ENCODE results near the gene MEX3A. TPM values are rescaled to one million over a fixed set of nuclear protein-coding genes. Genes with fewer than 3 reads are reported as not detected.

The MEX3A gene
- total RNA-seq, 3 donors from 2014 or later = 0.32 to 2.5 (median 0.66) TPM

DNA sequence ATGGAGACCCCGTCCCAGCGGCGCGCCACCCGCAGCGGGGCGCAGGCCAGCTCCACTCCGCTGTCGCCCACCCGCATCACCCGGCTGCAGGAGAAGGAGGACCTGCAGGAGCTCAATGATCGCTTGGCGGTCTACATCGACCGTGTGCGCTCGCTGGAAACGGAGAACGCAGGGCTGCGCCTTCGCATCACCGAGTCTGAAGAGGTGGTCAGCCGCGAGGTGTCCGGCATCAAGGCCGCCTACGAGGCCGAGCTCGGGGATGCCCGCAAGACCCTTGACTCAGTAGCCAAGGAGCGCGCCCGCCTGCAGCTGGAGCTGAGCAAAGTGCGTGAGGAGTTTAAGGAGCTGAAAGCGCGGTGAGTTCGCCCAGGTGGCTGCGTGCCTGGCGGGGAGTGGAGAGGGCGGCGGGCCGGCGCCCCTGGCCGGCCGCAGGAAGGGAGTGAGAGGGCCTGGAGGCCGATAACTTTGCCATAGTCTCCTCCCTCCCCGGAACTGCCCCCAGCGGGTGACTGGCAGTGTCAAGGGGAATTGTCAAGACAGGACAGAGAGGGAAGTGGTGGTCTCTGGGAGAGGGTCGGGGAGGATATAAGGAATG lies 32.8 kb upstream of the MEX3A start:
- TF ChIP-seq, protein P1, sequence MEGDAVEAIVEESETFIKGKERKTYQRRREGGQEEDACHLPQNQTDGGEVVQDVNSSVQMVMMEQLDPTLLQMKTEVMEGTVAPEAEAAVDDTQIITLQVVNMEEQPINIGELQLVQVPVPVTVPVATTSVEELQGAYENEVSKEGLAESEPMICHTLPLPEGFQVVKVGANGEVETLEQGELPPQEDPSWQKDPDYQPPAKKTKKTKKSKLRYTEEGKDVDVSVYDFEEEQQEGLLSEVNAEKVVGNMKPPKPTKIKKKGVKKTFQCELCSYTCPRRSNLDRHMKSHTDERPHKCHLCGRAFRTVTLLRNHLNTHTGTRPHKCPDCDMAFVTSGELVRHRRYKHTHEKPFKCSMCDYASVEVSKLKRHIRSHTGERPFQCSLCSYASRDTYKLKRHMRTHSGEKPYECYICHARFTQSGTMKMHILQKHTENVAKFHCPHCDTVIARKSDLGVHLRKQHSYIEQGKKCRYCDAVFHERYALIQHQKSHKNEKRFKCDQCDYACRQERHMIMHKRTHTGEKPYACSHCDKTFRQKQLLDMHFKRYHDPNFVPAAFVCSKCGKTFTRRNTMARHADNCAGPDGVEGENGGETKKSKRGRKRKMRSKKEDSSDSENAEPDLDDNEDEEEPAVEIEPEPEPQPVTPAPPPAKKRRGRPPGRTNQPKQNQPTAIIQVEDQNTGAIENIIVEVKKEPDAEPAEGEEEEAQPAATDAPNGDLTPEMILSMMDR (IDR thresholded peaks at IDR 0.05) = no peak
- DNase-seq (peak; percentile 45 to 73 (median 70)), ATAC-seq (peak; percentile 22)
- Histone ChIP-seq H3K4me1 (ENCODE audit: low read depth) (peaks cover 37% of the 10 kb centered on the region), H3K9me3 (no peaks in the 10 kb centered on the region), H3K4me3 (peak overlapping the region; percentile 97), H3K36me3 (ENCODE audit: low read depth) (no peaks in the 10 kb centered on the region)
- intact Hi-C loops (cut with DNase I, micrococcal nuclease) = no loop called here

- TF ChIP-seq, protein P1 (IDR thresholded peaks at IDR 0.05) = no peak
- intact Hi-C loops (cut with DNase I, micrococcal nuclease) = no loop called here
- DNase-seq = peak; percentile 93 to 95 (median 94)
- peak within 1 kb of the TSS; percentile 97 for H3K4me3 ChIP-seq
- peak; percentile 80 for ATAC-seq
- peaks cover 30% of the 10 kb centered on the region for H3K4me1 ChIP-seq (ENCODE audit: low read depth)
- H3K9me3 ChIP-seq = no peaks in the 10 kb centered on the region
- H3K36me3 ChIP-seq (ENCODE audit: low read depth) = no peaks in the 10 kb centered on the region
Observed at GRCh38 chr1:156114101-156114918, 32.0 kb upstream of the MEX3A start, which contains the start of gene LMNA. LMNA (plus strand) TSS chr1:156114711; CDS start chr1:156114919, 208 bp downstream.

DNA sequence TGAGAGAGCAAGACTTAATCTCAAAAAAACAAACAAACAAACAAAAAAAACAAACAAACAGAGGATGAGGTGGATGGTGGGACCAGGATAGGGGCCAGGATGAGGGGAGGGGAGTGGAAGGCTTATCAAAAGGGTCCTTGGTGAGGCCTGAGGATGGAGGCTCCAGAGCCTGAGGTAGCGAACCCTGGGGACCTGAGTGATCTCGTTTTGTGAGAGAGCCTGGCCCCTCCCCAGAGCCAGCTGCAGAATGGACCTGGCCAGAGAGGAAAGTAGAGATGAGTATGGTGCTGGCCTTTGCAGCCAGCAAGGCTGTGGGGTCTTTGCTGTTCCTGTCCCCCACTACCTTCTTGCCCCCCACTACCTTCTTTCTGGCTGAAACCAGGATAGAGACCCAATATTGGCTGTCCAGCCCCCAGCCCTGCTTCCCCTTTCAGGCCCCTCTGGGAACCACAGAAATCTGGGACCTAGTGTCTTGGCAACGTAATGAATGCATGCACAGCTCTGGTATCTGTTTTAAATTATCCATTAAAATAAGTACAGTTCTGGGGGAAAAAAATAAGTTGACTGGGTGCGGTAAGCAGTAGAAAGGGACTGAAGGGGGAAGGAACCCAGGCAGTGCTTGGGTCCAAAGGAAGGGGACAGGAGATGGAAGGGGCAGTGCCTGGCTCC lies 31.2 kb upstream of the MEX3A start:
- H3K4me1 ChIP-seq (ENCODE audit: low read depth) = peaks cover 21% of the 10 kb centered on the region
- intact Hi-C loops (cut with DNase I, micrococcal nuclease) = no loop called here
- H3K9me3 ChIP-seq = no peaks in the 10 kb centered on the region
- H3K36me3 ChIP-seq (ENCODE audit: low read depth) = no peaks in the 10 kb centered on the region
- DNase-seq (peak in 1 of 3 donors; percentile 16), ATAC-seq (no peak)
- TF ChIP-seq, protein P1 (IDR thresholded peaks at IDR 0.05) = no peak
- H3K4me3 ChIP-seq = no peak overlapping the region

DNA sequence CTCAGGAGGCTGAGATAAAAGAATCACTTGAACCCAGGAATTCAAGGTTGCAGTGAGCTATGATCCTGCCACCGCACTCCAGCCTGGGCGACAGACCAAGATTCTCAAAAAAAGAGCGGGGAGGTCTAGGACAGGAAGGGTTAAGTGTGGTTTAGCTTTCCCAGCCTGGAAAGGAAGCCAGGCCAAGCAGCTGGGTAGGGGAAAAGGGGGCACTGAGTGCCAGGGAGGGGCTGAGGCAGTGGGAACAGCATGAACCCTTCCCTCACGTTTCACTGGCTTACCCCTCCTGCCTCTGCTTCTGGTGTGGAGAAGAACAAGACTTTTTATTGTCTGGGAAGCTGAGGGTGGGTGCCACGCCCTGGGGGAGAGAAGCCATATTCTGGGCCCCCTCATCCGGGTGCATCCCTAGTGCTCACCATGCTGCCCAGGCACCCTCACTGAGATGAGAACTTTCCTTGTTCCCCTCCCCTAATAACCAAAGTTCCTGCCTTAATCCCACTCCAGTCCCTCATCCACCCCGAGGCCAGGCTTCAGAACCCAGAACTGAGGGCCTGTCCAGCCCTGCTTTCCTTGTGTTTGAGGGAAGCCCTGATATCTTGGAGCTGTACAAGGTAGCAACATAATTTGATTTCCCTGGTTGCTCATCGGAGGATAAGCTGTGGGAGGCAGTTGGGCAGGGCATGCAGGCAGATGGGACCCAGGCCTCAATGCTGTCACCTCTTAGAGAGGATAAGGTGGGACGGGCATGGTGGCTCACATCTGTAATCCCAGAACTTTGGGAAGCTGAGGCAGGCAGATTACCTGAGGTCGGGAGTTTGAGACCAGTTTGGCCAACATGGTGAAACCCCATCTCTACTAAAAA lies 30.2 kb upstream of the MEX3A start:
- Histone ChIP-seq H3K9me3 (no peaks in the 10 kb centered on the region), H3K36me3 (ENCODE audit: low read depth) (no peaks in the 10 kb centered on the region), H3K4me3 (no peak overlapping the region), H3K4me1 (ENCODE audit: low read depth) (peaks cover 15% of the 10 kb centered on the region)
- TF ChIP-seq, protein P1 (IDR thresholded peaks at IDR 0.05) = no peak
- intact Hi-C loops (cut with DNase I, micrococcal nuclease) = no loop called here
- DNase-seq (peak in 1 of 3 donors; percentile 12), ATAC-seq (no peak)

DNA sequence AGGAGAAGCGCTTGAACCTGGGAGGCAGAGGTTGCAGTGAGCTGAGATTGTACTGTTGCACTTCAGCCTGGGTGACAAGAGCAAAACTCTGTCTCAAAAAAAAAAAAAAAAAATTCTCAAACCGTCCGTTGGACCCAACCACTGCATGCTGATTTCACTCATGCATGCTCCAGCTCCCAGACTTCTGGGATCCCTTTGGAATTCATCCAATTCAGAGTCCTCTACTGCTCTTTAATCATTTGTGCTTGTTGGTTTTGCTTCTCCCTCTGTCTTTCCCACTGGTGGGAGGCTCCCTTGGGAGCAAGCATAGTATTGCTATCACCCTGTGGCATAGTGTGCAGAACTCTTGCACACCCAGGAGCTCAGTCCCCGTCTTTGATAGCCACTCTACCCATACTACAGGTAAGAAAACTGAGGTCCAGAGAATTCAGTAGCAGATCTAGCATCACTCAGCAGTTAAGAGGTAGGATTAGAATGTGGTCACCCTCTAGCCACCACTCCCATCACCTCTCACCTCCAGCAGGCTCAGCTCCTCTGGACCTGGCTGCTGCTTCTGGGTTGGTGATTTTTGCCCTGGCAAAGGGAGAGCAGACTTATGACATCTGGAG lies 29.2 kb upstream of the MEX3A start:
- intact Hi-C loops (cut with DNase I, micrococcal nuclease) = no loop called here
- H3K36me3 ChIP-seq (ENCODE audit: low read depth) = no peaks in the 10 kb centered on the region
- no peak overlapping the region for H3K4me3 ChIP-seq
- TF ChIP-seq, protein P1 (IDR thresholded peaks at IDR 0.05) = no peak
- H3K9me3 ChIP-seq = no peaks in the 10 kb centered on the region
- ATAC-seq = no peak
- peaks cover 8% of the 10 kb centered on the region for H3K4me1 ChIP-seq (ENCODE audit: low read depth)
- DNase-seq = no peak

All from mucosa of descending colon (tissue), 3 donors.